ENCODE results near the gene LRMDA.

Gene LRMDA

DNA sequence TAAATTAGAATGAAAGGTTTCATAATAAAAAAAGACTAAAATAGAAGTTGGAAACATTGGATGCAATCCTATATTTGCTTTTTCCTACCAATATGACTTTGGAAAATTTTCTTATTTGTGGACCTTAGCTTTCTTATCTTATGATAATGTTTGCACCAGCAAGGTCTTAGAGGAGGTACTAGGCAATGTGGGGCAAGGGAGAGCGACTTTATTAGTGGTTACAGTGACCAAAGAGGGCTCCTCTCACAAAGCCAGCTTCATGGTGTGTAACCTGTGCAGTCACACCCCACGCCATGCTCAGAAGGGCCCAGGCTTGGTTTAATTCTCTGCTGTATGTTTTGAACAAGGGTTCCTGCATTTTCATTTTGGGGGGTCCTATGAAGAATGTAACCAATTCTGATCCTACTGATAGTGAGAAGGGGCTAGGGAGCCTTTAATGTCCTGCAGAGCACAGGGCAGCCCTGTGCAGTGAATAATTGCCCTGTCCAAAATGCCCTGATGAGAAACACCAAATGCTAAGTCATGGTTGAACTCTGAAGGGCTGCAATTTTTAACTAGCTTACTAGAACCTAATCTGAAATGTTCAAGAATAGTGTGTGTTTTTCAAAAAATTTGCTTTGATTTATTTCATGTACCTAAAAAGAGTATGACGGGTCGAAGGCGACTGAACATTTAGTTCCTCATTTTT, 1047.8 kb downstream of the LRMDA start (continued):
- TF ChIP-seq, protein P1, sequence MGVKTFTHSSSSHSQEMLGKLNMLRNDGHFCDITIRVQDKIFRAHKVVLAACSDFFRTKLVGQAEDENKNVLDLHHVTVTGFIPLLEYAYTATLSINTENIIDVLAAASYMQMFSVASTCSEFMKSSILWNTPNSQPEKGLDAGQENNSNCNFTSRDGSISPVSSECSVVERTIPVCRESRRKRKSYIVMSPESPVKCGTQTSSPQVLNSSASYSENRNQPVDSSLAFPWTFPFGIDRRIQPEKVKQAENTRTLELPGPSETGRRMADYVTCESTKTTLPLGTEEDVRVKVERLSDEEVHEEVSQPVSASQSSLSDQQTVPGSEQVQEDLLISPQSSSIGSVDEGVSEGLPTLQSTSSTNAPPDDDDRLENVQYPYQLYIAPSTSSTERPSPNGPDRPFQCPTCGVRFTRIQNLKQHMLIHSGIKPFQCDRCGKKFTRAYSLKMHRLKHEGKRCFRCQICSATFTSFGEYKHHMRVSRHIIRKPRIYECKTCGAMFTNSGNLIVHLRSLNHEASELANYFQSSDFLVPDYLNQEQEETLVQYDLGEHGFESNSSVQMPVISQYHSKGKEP (tag by site-specific recombination; IDR thresholded peaks at IDR 0.05): no peak

DNA sequence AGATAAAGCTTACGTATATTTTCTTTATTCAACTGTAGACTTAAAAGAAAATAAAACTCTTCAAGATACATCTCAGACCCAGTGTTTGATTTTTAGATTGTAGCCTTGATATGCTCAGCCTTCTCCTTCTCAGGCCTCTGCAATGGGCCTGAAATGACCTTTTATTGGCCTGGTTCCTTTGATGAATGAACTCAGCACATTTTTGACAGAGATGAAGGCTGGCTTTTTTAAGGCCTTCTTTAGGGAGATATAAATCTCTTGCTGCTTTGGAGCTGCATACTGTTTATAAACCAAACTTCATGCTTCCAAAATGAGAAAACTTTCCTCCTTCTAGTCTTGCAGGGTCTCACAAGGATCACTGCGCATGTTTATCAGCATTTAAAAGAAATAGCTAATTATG, 1049.8 kb downstream of the LRMDA start:
- H3K4me1 ChIP-seq (ENCODE audit: control insufficient read depth, insufficient read depth, low read length): no peaks in the 10 kb centered on the region
- ChIA-PET CTCF (interaction anchor here (0.6 to 0.9 kb wide), 2 partner anchors 216 to 386 kb away, joined by 3 to 4 read pairs; no protein-coding TSS in a partner anchor), POLR2A (no interaction called here)
- H3K36me3 ChIP-seq (ENCODE audit: control insufficient read depth in 2 of 2, insufficient read depth in 1 of 2, low read length in 2 of 2): no peaks in the 10 kb centered on the region
- H3K9me3 ChIP-seq (ENCODE audit: control insufficient read depth, insufficient read depth, low read depth, low read length): no peaks in the 10 kb centered on the region
- H3K4me3 ChIP-seq (ENCODE audit: low read depth, low read length): no peak overlapping the region
- no peak overlapping the region for H3K27ac ChIP-seq (ENCODE audit: extremely low read depth, low read depth, low read length)
- TF ChIP-seq ZNF843 (tag by site-specific recombination; IDR thresholded peaks at IDR 0.05) (no peak), KLF9 (tag by site-specific recombination; IDR thresholded peaks at IDR 0.05; ENCODE audit: low read depth) (no peak), ZIC2 (tag by site-specific recombination; IDR thresholded peaks at IDR 0.05) (no peak)
- TF ChIP-seq, protein P2, sequence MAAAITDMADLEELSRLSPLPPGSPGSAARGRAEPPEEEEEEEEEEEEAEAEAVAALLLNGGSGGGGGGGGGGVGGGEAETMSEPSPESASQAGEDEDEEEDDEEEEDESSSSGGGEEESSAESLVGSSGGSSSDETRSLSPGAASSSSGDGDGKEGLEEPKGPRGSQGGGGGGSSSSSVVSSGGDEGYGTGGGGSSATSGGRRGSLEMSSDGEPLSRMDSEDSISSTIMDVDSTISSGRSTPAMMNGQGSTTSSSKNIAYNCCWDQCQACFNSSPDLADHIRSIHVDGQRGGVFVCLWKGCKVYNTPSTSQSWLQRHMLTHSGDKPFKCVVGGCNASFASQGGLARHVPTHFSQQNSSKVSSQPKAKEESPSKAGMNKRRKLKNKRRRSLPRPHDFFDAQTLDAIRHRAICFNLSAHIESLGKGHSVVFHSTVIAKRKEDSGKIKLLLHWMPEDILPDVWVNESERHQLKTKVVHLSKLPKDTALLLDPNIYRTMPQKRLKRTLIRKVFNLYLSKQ (tag by site-specific recombination; IDR thresholded peaks at IDR 0.05; ENCODE audit: borderline replicate concordance): no peak

DNA sequence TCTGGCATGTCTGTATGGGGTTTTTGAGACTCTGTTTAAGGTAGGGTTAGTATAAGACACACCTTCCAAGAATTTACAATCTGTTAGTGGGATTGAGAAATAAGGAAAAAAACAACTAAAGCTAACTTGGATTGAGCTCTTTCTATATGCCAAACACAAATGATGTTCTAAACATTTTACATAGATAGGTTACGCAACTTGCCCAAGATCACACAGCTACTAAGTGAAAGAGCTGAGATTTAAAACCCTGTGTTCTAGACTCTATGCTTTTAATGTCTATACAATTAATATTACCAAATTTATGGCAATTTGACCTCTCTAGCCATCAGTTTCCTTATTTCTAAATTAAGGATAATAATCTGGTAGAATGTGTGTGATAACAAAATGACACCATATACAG, 1056.2 kb downstream of the LRMDA start:
- ChIA-PET CTCF (no interaction called here), POLR2A (no interaction called here)
- Histone ChIP-seq H3K4me3 (ENCODE audit: low read depth, low read length) (no peak overlapping the region), H3K4me1 (ENCODE audit: control insufficient read depth, insufficient read depth, low read length) (no peaks in the 10 kb centered on the region), H3K36me3 (ENCODE audit: control insufficient read depth in 2 of 2, insufficient read depth in 1 of 2, low read length in 2 of 2) (no peaks in the 10 kb centered on the region), H3K27ac (ENCODE audit: extremely low read depth, low read depth, low read length) (no peak overlapping the region), H3K9me3 (ENCODE audit: control insufficient read depth, insufficient read depth, low read depth, low read length) (no peaks in the 10 kb centered on the region)
- no peak for TF ChIP-seq ZFP37 (tag by site-specific recombination; IDR thresholded peaks at IDR 0.05)
- no peak for TF ChIP-seq ZNF501 (tag by site-specific recombination; IDR thresholded peaks at IDR 0.05)
- TF ChIP-seq ZFP41 (tag by site-specific recombination; IDR thresholded peaks at IDR 0.05; ENCODE audit: borderline replicate concordance): no peak
- TF ChIP-seq ZXDB (tag by site-specific recombination; IDR thresholded peaks at IDR 0.05): no peak
- TF ChIP-seq, protein P3, sequence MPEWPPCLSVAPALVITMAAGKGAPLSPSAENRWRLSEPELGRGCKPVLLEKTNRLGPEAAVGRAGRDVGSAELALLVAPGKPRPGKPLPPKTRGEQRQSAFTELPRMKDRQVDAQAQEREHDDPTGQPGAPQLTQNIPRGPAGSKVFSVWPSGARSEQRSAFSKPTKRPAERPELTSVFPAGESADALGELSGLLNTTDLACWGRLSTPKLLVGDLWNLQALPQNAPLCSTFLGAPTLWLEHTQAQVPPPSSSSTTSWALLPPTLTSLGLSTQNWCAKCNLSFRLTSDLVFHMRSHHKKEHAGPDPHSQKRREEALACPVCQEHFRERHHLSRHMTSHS (tag by site-specific recombination; IDR thresholded peaks at IDR 0.05): no peak
- TF ChIP-seq ZNF341 (tag by site-specific recombination; IDR thresholded peaks at IDR 0.05; ENCODE audit: low read depth): no peak
- no peak for TF ChIP-seq ZIC2 (tag by site-specific recombination; IDR thresholded peaks at IDR 0.05)
- no peak for TF ChIP-seq MZF1 (tag by site-specific recombination; IDR thresholded peaks at IDR 0.05; ENCODE audit: borderline replicate concordance)
- TF ChIP-seq ZNF416 (tag by site-specific recombination; IDR thresholded peaks at IDR 0.05): no peak
- TF ChIP-seq ZNF2 (tag by site-specific recombination; IDR thresholded peaks at IDR 0.05): no peak
- no peak for TF ChIP-seq ZNF747 (tag by site-specific recombination; IDR thresholded peaks at IDR 0.05)
- no peak for TF ChIP-seq ZNF37A (tag by site-specific recombination; IDR thresholded peaks at IDR 0.05)
- TF ChIP-seq, protein P4, sequence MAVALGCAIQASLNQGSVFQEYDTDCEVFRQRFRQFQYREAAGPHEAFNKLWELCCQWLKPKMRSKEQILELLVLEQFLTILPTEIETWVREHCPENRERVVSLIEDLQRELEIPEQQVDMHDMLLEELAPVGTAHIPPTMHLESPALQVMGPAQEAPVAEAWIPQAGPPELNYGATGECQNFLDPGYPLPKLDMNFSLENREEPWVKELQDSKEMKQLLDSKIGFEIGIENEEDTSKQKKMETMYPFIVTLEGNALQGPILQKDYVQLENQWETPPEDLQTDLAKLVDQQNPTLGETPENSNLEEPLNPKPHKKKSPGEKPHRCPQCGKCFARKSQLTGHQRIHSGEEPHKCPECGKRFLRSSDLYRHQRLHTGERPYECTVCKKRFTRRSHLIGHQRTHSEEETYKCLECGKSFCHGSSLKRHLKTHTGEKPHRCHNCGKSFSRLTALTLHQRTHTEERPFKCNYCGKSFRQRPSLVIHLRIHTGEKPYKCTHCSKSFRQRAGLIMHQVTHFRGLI (tag by site-specific recombination; IDR thresholded peaks at IDR 0.05): no peak
- TF ChIP-seq ZNF561 (tag by site-specific recombination; IDR thresholded peaks at IDR 0.05; ENCODE audit: borderline replicate concordance): no peak
- TF ChIP-seq, protein P5, sequence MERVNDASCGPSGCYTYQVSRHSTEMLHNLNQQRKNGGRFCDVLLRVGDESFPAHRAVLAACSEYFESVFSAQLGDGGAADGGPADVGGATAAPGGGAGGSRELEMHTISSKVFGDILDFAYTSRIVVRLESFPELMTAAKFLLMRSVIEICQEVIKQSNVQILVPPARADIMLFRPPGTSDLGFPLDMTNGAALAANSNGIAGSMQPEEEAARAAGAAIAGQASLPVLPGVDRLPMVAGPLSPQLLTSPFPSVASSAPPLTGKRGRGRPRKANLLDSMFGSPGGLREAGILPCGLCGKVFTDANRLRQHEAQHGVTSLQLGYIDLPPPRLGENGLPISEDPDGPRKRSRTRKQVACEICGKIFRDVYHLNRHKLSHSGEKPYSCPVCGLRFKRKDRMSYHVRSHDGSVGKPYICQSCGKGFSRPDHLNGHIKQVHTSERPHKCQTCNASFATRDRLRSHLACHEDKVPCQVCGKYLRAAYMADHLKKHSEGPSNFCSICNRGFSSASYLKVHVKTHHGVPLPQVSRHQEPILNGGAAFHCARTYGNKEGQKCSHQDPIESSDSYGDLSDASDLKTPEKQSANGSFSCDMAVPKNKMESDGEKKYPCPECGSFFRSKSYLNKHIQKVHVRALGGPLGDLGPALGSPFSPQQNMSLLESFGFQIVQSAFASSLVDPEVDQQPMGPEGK (tag by site-specific recombination; IDR thresholded peaks at IDR 0.05): no peak
- TF ChIP-seq ZNF350 (tag by site-specific recombination; IDR thresholded peaks at IDR 0.05): no peak
